Motor neuron (in vitro differentiated cells): ENCODE measurements around the gene CAP1. TPM values are rescaled to one million over a fixed set of nuclear protein-coding genes. Genes with fewer than 3 reads are reported as not detected.
A peak's percentile ranks its signal among the peaks of the same experiment; 100 is the strongest.
"Not testable (repeated sequence)": the region's sequence is repeated elsewhere in the genome, so short reads cannot be mapped to it uniquely, and the experiment has no call there.

ENCODE experiments used
- ATAC-seq, 8 experiments: fragments of 200-7000 bp; cut with Tn5 transposase; replicated peaks in 6 of 8; 2 replicates each; pipeline ENCODE4 v1.8.0; 2021; ENCODE audit warnings: mild to moderate bottlenecking in 8 of 8, moderate library complexity in 8 of 8
- H3K27ac ChIP-seq, 2 donors: fragments of 250-450 bp; sonication (Bioruptor Pico); 2 replicates each; pipeline ENCODE4 v1.9.0; 2021; ENCODE audit warnings: antibody characterized with exemption in 2 of 2, mild to moderate bottlenecking in 2 of 2, moderate library complexity in 1 of 2
- H3K4me1 ChIP-seq, 2 donors: fragments of 250-450 bp; sonication (Bioruptor Pico); replicated peaks in 1 of 2; 2 replicates each; pipeline ENCODE4 v1.6.1; 2021; ENCODE audit warnings: antibody characterized with exemption in 2 of 2, mild to moderate bottlenecking in 2 of 2, moderate library complexity in 1 of 2
- H3K4me3 ChIP-seq, 5 donors: fragments of 250-450 bp; sonication (Bioruptor Pico); 2 replicates each; pipeline ENCODE4 v1.9.0; 2021; ENCODE audit warnings: antibody characterized with exemption in 5 of 5, mild to moderate bottlenecking in 5 of 5, moderate library complexity in 4 of 5
- WGBS, 10 experiments: fragments of 450-650 bp; shearing (Covaris generic); methylation state at CpG; one replicate each; pipeline ENCODE4 v1.0.0; 2022; 5-methylcytosine and 5-hydroxymethylcytosine counted together
- in situ Hi-C, 9 experiments: fragments of 400-800 bp; cut with MboI; loops; one replicate each; pipeline ENCODE4 v1.15.0; 2021; ENCODE audit warnings: low sequenced_read_pairs in 9 of 9, low pct_unique_long_range_greater_than_20kb in 2 of 9; ENCODE audit not compliant: unreplicated experiment in 9 of 9
- total RNA-seq, 8 experiments: library from RNA; unstranded; fragments of 300-600 nt; gene quantifications; 2 replicates each; pipeline versions ENCODE4 v1.2.3 to v1.2.4, GENCODE V29; 2022

Gene CAP1
- total RNA-seq, 8 experiments from 2014 or later, result 120 to 220 (median 158) TPM

DNA sequence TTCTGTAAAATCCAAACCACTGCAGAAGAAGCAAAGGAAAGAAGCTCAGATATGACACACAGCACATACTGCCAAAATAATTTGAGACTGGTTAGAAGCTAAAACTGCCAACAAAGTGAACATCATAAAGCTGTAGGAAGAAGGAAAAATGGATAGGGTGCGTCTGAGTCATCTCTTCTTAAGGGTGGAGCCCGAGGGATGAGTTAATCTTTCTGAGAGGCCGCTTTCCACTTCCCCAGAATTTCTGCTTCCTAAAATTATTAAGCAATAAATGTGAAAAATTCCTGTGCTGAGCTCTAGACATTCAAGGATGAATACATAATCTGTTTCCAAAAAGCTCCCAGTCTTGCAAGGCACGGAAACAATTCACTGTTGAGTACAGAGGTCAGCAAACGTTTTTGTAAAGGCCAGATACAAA lies 36.4 kb downstream of the CAP1 start:
- in situ Hi-C loops, result loop anchor here in 1 of 9 experiments (25.0 kb wide), 1 partner anchor 260 kb away; no protein-coding TSS in a partner anchor
- no peak overlapping the region for H3K4me3 ChIP-seq
- no peak overlapping the region for H3K27ac ChIP-seq
- peak in 3 of 8 experiments; percentile 53 to 77 (median 75) for ATAC-seq
- H3K4me1 ChIP-seq, result no peaks in the 10 kb centered on the region
- WGBS, 10 experiments, result 0 to 85% (median 73%) methylated on average over 1 to 5 of the region's 5 CpGs; no CpG with 5 or more reads in 2 of the 10 experiments

DNA sequence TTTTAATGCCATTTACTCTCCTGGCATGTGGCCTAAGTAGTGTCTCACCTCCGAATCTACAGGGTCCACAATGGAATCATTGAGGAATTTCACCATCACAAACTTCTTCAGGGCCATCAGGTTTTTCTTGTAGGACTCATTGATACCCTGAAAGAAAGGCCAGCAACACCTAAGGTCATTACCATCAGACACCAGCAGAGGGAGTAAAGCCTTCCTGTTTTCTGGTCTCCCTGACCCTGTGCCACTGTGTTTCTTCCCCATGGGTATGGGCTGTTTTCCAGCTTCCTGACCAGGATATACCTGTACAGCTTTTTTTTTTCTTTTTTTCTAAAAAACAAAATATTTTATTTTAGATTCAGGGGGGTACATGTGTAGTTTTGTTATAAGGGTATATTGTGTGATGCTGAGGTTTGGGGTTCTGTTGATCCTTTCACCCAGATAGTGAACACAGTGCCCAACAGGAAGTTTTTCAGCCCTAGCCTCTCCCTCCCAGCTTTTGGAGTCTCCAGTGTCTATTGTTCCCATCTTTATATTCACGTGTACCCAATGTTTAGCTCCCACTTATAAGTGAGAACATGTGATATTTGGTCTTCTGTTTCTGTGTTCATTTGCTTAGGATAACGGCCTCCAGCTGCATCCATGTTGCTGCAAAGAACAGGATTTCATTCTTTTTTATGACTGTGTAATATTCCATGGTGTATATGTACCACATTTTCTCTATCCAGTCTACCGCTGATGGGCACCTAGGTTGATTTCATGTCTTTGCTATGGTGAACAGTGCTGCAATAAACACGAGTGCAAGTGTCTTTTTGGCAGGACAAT lies 38.2 kb downstream of the CAP1 start:
- ATAC-seq, result peak in 7 of 8 experiments; percentile 25 to 84 (median 45)
- H3K4me1 ChIP-seq, result no peaks in the 10 kb centered on the region

DNA sequence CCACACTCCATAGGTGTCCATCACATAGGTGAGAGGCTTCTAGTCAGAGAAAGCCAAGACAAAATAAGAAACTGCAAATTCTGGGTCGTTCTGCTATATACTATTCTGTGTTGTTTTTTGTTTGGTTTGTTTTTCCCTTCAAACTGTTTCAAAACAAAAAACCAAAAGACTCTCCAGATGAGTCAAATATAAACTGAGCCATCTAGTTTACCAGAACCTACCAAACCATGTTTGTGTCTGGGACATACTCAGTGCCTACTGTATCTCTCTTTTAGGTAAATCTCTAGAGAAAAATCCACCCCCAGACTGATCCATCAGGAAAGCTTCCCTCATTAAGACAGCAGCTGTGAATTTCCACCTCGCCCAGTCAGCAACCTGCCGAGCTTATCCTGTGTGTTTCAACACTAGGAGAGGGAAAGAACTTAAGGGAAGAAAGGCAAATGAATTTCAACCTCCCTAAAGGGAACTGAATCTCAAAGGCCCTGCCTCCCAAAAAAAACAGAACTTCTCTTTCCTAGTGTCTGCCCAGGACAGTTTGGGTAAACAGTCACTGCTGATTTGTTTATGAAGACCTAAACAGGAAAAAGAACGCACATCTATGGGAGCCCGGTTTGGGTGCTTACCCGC lies 39.4 kb downstream of the CAP1 start:
- ATAC-seq, result no peak
- WGBS, 10 experiments, result 83 to 100% (median 93%) methylated on average over 2 to 6 of the region's 6 CpGs
- in situ Hi-C loops, result loop anchor here in 1 of 9 experiments (25.0 kb wide), 1 partner anchor 257 kb away; no protein-coding TSS in a partner anchor
- no peak overlapping the region for H3K27ac ChIP-seq
- H3K4me1 ChIP-seq, result no peaks in the 10 kb centered on the region
- H3K4me3 ChIP-seq, result no peak overlapping the region

More for the DNA sequence above, 38.2 kb downstream of the CAP1 start:
- WGBS, 10 experiments, result 68 to 100% (median 95%) methylated on average over 1 to 5 of the region's 5 CpGs
- Histone ChIP-seq H3K4me3 (no peak overlapping the region), H3K27ac (no peak overlapping the region)
- in situ Hi-C loops, result loop anchor here in 1 of 9 experiments (25.0 kb wide), 1 partner anchor 259 kb away; no protein-coding TSS in a partner anchor

DNA sequence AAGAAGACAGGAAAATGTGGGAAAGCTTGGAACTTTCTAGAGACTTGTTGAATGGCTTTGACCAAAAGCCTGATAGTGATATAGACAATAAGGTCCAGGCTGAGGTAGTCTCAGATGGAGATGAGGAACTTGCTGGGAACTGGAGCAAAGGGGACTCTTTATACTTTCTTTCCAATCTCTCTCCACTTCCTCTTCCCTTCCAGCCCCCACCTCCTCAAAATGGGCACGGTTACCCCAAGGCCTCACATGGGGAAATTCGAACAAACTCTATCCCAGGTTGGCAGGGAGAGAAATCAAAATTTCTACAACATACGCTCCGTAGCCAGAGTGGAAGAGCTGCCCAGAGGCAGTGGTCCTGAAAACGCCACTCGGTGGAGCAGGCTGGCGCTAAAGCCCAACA lies 41.3 kb downstream of the CAP1 start:
- no peak for ATAC-seq
- in situ Hi-C loops, result loop anchor here in 1 of 9 experiments (25.0 kb wide), 1 partner anchor 255 kb away; no protein-coding TSS in a partner anchor

DNA sequence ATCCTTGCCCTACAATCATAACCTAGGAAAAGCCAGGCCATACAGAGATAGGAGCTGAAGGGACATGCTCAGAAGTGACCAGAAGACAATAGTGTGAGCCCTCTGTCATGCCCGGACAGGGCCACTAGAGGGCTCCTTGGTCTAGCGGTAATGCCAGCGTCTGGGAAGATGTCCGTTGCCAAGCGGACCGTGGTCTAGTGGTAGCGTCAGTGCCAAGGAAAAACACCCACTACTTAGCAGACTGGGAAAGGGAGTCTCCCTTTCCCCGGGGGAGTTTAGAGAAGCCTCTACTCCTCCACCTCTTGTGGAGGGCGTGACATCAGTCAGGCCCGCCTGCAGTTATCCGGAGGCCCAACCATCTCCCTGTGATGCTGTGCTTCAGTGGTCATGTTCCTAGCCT lies 44.2 kb downstream of the CAP1 start:
- ATAC-seq, H3K4me3 ChIP-seq, H3K4me1 ChIP-seq, H3K27ac ChIP-seq: not testable (repeated sequence)
- WGBS, 10 experiments, result 0 to 37% (median 7%) methylated on average over 1 to 8 of the region's 11 CpGs; no CpG with 5 or more reads in 6 of the 10 experiments
- in situ Hi-C loops, result loop anchor here in 1 of 9 experiments (25.0 kb wide), 1 partner anchor 253 kb away; no protein-coding TSS in a partner anchor

More for the DNA sequence above, 41.3 kb downstream of the CAP1 start:
- 60 to 88% (median 72%) methylated on average over 2 to 7 of the region's 7 CpGs; no CpG with 5 or more reads in 2 of the 10 experiments for WGBS, 10 experiments
- H3K4me3 ChIP-seq, result no peak overlapping the region
- H3K4me1 ChIP-seq, result no peaks in the 10 kb centered on the region
- no peak overlapping the region for H3K27ac ChIP-seq

DNA sequence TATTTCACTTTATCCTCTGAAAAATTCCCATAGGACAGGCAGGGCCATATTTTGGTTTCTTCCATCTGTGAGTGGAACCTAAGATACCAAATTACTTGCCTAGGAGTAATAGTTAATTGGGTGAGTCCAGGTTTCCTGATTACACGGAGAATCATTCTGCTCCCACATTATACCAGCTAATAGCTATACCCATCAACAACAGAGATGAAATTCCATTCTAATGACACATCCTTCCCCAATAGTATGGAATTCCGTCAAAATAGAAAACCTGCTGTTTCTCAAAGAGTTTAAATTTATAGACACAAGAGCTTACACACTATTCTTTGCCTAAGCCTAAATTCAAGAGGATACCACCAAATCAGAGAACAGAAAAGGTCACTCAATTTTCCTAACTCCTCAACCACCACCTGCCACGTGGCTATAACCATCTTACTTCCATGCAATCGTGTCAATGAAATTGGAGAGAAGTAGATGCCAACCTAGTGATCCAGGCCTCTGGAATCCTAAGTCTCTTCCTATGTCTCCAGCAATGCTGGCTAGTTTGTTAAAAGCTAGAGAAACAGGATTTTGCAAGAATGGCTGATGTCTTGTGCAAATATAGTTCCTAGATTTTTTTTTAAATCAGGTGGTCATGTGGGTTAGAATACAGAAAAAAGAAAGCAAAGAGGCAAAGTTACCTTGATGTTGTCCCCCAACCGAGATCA lies 50.3 kb downstream of the CAP1 start:
- no peak overlapping the region for H3K27ac ChIP-seq

DNA sequence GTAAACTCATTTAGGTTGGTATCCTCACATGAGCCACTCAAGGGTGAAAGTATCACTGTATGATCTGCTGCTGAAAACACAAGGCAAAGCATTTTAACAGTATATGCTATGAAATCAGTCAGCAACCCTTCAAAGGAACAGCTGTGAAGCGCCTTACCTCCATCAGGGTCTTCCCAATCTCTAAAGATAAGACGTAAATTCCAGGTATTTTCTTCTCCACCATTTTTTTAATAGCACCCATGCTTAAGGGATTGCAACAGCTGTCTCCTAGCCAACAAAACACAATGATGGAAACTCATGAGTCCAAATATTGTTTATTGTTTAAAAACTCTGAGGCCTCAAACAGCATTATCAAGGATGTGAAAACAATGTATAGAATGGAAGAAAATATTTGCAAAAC lies 51.7 kb downstream of the CAP1 start:
- Histone ChIP-seq H3K4me3 (no peak overlapping the region), H3K27ac (no peak overlapping the region), H3K4me1 (peaks cover 5 to 7% of the 10 kb centered on the region in 2 donors)
- no peak for ATAC-seq
- WGBS, 10 experiments, result 80 to 100% (median 88%) methylated on average over 1 to 2 of the region's 2 CpGs; no CpG with 5 or more reads in 1 of the 10 experiments
- in situ Hi-C loops, result loop anchor here in 1 of 9 experiments (25.0 kb wide), 1 partner anchor 245 kb away; no protein-coding TSS in a partner anchor

More for the DNA sequence above, 50.3 kb downstream of the CAP1 start:
- no peaks in the 10 kb centered on the region for H3K4me1 ChIP-seq
- in situ Hi-C loops, result loop anchor here in 1 of 9 experiments (25.0 kb wide), 1 partner anchor 246 kb away; no protein-coding TSS in a partner anchor
- no peak for ATAC-seq
- H3K4me3 ChIP-seq, result no peak overlapping the region
- WGBS, 10 experiments, result 58 to 100% (median 93%) methylated on average over 1 to 5 of the region's 5 CpGs

DNA sequence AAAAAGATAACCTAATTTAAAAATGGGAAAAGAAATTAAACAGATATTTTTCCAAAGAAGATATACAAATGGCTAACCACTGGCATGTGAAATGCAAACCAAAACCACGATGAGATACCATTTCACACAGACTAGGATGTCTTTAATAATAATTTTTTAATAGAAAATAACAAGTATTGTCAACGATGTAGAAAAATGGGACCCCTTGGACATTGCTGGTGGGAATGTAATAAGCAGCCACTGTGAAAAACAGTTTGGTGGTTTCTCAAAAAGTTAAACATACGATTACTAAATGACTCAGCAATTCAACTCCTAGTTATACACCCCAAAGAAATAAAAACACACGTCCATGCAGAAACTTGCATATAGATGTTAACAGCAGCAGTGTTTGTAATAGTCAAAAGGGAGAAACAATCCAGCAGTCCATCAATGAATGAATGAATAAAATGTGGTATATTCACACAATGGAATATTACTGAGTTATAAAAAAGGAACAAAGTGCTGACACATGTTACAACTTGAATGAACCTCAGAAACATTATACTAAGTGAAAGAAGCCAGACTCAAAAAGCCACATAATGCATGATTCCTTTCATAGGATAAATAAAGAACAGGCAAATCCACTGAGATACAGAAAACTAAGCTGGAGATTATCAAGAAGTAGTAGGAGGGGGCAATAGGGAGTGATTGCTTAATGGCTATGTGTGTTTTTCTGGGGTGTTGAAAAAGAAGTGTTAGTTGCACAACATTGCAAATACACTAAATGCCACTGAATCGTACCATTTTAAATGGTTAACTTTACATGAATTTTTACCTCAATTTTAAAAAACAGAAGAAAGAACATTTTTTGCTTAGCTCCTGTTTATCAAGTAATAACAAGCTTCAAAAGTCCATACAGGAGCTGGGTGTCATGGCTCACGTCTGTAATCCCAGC lies 52.4 kb downstream of the CAP1 start:
- WGBS, 10 experiments, result 34 to 100% (median 77%) methylated on average over 3 to 6 of the region's 6 CpGs
- in situ Hi-C loops, result loop anchor here in 1 of 9 experiments (25.0 kb wide), 1 partner anchor 244 kb away; no protein-coding TSS in a partner anchor
- H3K27ac ChIP-seq, result no peak overlapping the region
- peaks cover 10 to 11% of the 10 kb centered on the region in 2 donors for H3K4me1 ChIP-seq
- H3K4me3 ChIP-seq, result no peak overlapping the region
- no peak for ATAC-seq

DNA sequence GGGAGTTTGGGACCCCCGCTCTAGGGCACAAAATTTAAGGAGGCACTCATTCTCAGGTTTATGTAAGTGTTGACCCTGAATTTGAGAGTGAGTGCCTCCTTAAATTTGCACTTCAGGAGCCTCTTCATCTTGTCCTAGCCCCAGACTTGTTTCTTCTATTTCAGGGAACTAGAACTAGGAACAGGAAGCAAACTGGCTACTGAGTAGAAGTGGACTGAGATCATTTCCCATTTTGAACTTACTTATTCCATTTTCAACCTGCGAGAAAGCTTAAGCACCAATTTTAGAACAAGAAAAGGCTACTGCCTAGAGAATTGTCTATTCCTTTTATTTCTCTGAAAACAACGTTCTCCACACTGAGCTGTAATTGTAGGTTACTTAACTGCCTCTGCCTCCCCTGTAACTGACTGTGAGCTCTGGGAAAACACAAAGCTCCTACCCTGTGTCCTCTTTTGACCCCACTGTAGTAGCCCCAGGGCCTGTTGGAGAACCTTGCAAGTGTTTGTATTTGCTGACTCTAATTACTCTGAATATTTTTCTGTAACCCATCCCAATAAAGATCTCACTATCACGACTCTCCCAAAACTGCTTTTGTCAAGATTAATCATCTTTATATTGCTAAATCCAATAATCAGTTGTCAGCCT lies 54.1 kb downstream of the CAP1 start:
- H3K4me3 ChIP-seq, result no peak overlapping the region
- H3K27ac ChIP-seq, result no peak overlapping the region
- WGBS, 10 experiments, result 50 to 100% (median 72%) methylated on average over 1 to 4 of the region's 4 CpGs; no CpG with 5 or more reads in 1 of the 10 experiments
- in situ Hi-C loops, result loop anchor here in 1 of 9 experiments (25.0 kb wide), 1 partner anchor 243 kb away; no protein-coding TSS in a partner anchor
- no peak for ATAC-seq
- peaks cover 10 to 11% of the 10 kb centered on the region in 2 donors for H3K4me1 ChIP-seq

DNA sequence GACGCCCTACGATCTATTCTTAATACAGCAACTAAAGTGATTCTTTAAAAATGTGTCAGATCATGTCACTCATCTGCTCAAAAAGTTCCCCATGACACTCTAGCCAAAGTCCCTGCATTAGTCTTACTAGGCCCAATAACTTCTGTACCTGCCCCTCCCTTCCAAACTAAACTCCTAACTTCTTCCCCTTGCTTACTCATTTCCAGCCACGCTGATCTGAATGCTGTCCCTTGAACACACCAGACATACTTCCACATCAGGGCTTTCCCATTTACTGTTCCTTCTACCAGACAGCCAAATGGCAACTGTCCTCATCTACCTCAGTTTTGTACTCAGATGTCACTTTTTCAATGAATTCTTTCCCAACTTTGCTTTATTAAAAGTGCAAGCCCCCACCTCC lies 55.3 kb downstream of the CAP1 start:
- 87 to 100% (median 100%) methylated on average over 2 to 3 of the region's 3 CpGs; no CpG with 5 or more reads in 1 of the 10 experiments for WGBS, 10 experiments
- no peak overlapping the region for H3K27ac ChIP-seq
- in situ Hi-C loops, result loop anchor here in 1 of 9 experiments (25.0 kb wide), 1 partner anchor 241 kb away; no protein-coding TSS in a partner anchor
- ATAC-seq, result no peak
- no peak overlapping the region for H3K4me3 ChIP-seq
- H3K4me1 ChIP-seq, result peaks cover 10 to 11% of the 10 kb centered on the region in 2 donors

DNA sequence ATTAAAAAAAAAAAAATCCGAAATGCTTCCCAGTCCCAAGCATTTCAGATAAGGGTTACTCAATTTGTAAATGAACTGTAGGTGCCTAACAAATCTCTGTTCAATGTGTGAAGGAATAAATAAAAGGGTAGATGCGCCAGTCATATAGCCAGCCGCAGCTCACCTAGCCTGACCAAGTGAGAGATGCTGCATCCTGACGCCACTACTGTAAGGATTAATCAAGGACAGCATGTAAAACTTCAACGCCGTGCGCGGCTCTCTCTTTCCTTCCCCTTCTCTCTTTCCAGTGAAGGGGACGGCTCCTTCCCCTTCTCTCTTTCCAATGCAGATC lies 56.1 kb downstream of the CAP1 start:
- peak overlapping the region; percentile 52 to 73 (median 69) for H3K4me3 ChIP-seq
- in situ Hi-C loops, result loop anchor here in 1 of 9 experiments (25.0 kb wide), 1 partner anchor 241 kb away; no protein-coding TSS in a partner anchor
- WGBS, 10 experiments, result 0 to 40% (median 11%) methylated on average over 1 to 9 of the region's 9 CpGs; no CpG with 5 or more reads in 1 of the 10 experiments
- H3K4me1 ChIP-seq, result peaks cover 10 to 11% of the 10 kb centered on the region in 2 donors
- peak; percentile 24 to 41 (median 32) for ATAC-seq
- H3K27ac ChIP-seq, result peak overlapping the region; percentile 60 to 75
